Astrocyte (in vitro differentiated cells and primary cell): ENCODE results near the gene APOA1.

Experiments used
- CTCF ChIP-seq: IDR thresholded peaks from 2 replicates; pipeline ENCODE4 v1.5.1; 2011; ENCODE audit warnings: low read depth, mild to moderate bottlenecking, inconsistent platforms, low read length, moderate library complexity; ENCODE audit not compliant: insufficient read depth
- EZH2 ChIP-seq: IDR thresholded peaks from 2 replicates; pipeline ENCODE4 v1.6.1; 2012; ENCODE audit warnings: mild to moderate bottlenecking, low read length, inconsistent platforms; ENCODE audit not compliant: insufficient read depth

- TF ChIP-seq CTCF (no peak), EZH2 (no peak)
These were observed 2.9 kb upstream of the APOA1 start for GRCh38 chr11:116840224-116840745.
